ENCODE data around the gene SMC1B. TPM values are rescaled to one million over a fixed set of nuclear protein-coding genes. Genes with fewer than 3 reads are reported as not detected.

SMC1B gene
- total and polyA plus RNA-seq, 12 donors, result 0.05 TPM; not detected in 11

DNA sequence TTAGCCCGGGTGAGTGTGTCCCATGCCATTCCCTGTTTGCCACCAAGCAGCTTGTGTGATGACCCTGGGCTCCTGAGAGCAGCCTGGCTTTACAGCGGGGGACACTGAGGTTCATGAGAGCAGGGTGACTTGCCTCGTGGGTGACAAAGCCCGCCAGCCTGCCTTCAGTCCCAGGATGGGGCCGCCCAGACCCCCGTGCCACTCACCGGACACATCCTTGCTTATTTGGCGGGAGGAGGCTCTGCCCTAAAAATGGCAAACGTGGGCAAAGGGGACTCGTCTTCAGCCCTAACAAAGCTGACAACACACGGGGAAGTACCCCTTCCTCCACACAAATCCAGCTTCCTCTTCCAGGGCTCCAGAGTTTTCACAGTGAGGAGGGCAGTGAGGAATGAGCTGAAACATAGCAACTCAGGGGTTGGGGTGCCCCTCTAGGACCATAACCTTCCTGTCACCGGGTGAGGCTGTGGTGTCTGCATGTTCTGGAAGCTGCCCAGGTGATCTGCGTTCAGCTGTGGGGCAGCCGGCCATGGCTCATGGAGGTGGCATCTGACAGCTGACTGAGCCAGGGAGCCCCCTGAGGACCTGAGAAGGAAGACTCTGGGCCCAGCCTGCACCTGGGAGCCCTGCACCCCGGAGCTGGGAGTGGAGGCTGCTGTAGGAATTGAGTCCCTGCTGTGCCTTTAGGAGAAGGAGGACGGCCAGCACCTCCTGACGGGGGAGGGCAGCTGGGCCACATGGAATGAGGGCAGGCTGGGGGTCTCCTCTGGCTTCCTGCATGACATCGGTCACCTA is 16.8 kb upstream of the SMC1B start:
- ATAC-seq (no peak), DNase-seq (no peak)
- intact Hi-C loops (cut with DNase I), result loop anchor here in 4 of 10 donors (1.0 to 10.0 kb wide), 4 partner anchors 14 to 325 kb away; no protein-coding TSS in a partner anchor
- Histone ChIP-seq H3K36me3 (no peaks in the 10 kb centered on the region), H3K27ac (no peak overlapping the region), H3K27me3 (peaks cover 0 to 4% (median 0%) of the 10 kb centered on the region in 7 donors), H3K4me1 (peaks cover 0 to 8% (median 2%) of the 10 kb centered on the region in 9 donors), H3K9me3 (peaks cover 0 to 8% (median 0%) of the 10 kb centered on the region in 11 donors), H3K4me3 (no peak overlapping the region)
- 78 to 81% methylated on average over 18 of the region's 18 CpGs for WGBS, 2 donors
- TF ChIP-seq, protein P1, sequence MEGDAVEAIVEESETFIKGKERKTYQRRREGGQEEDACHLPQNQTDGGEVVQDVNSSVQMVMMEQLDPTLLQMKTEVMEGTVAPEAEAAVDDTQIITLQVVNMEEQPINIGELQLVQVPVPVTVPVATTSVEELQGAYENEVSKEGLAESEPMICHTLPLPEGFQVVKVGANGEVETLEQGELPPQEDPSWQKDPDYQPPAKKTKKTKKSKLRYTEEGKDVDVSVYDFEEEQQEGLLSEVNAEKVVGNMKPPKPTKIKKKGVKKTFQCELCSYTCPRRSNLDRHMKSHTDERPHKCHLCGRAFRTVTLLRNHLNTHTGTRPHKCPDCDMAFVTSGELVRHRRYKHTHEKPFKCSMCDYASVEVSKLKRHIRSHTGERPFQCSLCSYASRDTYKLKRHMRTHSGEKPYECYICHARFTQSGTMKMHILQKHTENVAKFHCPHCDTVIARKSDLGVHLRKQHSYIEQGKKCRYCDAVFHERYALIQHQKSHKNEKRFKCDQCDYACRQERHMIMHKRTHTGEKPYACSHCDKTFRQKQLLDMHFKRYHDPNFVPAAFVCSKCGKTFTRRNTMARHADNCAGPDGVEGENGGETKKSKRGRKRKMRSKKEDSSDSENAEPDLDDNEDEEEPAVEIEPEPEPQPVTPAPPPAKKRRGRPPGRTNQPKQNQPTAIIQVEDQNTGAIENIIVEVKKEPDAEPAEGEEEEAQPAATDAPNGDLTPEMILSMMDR (IDR thresholded peaks at IDR 0.05), result no peak

DNA sequence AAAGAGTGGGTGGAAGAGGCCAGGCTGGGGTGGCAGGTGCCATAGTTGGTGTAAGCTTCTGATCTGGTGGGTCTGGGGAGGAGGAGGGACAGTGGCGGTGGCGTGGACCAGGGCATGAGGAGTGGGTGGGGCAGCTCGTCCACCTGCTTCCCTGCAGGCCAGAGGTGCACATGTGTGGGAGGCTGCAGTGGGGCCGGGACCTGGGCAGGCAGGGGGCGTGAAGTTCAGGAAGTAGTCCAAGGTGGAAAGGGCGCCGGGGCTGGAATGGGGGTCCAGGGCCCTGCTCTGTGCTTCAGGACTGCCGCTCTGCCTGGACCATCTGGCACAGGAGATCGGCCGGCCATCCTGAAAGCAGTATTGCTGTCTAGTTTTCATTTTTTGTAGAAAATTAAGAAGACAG is 16.0 kb upstream of the SMC1B start:
- intact Hi-C loops (cut with DNase I), result loop anchor here in 1 of 10 donors (1.0 kb wide), 1 partner anchor 13 kb away; no protein-coding TSS in a partner anchor
- no peaks in the 10 kb centered on the region for H3K36me3 ChIP-seq
- ATAC-seq (no peak), DNase-seq (no peak)
- H3K27ac ChIP-seq, result no peak overlapping the region
- H3K4me1 ChIP-seq, result peaks cover 0 to 3% (median 0%) of the 10 kb centered on the region in 9 donors
- H3K4me3 ChIP-seq, result no peak overlapping the region
- 90 to 91% methylated on average over 10 of the region's 10 CpGs for WGBS, 2 donors
- TF ChIP-seq, protein P1 (IDR thresholded peaks at IDR 0.05), result no peak
- H3K27me3 ChIP-seq, result peaks cover 0 to 4% (median 0%) of the 10 kb centered on the region in 7 donors
- peaks cover 0 to 8% (median 0%) of the 10 kb centered on the region in 11 donors for H3K9me3 ChIP-seq

DNA sequence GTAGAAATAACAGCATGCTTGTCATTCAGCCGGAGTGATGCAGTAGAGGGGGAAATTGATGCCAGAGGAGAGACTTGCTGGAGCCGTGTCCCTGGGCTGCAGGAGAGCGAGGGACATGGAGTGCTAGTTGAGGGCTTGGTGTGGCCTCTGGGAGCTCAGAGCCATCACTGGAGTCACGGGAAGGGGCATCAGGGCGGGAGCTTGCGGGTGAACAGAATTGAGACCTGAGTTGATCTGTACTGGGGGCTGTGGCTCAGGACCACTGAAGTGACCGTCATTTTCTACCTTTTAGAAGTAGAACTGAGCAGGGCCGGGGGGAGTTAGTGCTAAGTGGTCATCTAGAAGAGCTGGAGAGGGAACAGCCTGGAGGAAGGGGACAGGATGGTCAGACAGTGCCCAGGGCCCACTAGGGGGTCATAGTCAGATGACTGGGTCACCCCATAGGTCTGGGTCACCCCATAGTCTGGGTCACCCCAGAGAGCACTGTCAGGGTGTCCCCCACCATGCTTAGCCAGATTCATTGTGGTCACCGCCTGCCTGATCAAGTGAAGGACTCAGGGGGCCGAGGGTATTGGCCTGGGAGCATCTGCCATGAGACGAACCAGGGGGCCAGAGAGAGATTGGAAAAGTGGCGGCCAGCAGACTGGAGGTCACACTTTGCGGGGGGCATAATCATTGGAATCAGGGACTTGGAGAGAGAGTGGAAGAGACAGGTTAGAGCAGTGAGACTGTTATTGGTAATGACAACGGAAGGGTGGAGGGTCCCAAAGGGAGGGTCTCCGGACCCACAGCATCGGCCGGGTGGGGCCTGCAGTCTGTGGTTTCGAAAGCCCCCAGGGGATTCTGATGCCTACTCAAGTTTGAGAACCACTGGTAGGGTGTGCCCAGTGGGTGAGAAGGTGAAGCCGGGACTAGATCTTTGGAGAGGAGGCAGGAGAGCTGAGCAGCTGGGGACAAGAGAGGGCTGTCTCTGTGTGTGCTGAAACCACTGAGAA is 15.3 kb upstream of the SMC1B start:
- no peak for ATAC-seq
- Histone ChIP-seq H3K27me3 (peaks cover 0 to 4% (median 0%) of the 10 kb centered on the region in 7 donors), H3K27ac (no peak overlapping the region), H3K4me1 (peaks cover 0 to 9% (median 0%) of the 10 kb centered on the region in 9 donors), H3K4me3 (no peak overlapping the region), H3K9me3 (peaks cover 0 to 8% (median 0%) of the 10 kb centered on the region in 11 donors), H3K36me3 (no peaks in the 10 kb centered on the region)
- intact Hi-C loops (cut with DNase I), result loop anchor here in 1 of 10 donors (1.0 kb wide), 1 partner anchor 12 kb away; no protein-coding TSS in a partner anchor
- TF ChIP-seq, protein P1 (IDR thresholded peaks at IDR 0.05), result no peak
- DNase-seq, result no peak
- WGBS, 2 donors, result 88 to 93% methylated on average over 19 of the region's 19 CpGs

DNA sequence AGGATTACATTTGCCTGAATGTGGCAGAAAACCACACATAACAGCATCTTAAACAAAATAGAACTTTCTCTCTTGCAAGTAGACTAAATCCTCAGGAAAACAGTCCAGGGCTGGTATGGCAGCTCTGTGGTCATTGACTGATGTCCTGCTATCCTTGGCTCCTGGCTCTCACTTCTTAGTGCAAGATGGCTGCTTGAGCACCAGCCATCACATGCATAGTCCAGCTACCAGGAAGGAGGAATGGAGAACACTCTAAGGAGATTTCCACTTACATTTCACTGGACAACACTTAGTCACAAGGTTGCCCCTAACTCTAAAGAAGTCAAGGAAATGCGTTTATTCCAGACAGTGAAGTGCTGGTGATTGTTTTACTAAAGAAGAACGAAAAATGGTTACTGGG is 13.7 kb upstream of the SMC1B start:
- no peak for ATAC-seq
- intact Hi-C loops (cut with DNase I), result no loop called here
- H3K36me3 ChIP-seq, result no peaks in the 10 kb centered on the region
- no peak overlapping the region for H3K27ac ChIP-seq
- TF ChIP-seq, protein P1 (IDR thresholded peaks at IDR 0.05), result no peak
- peaks cover 0 to 8% (median 0%) of the 10 kb centered on the region in 11 donors for H3K9me3 ChIP-seq
- H3K4me3 ChIP-seq, result no peak overlapping the region
- DNase-seq, result no peak
- WGBS, 2 donors, result 69 to 76% methylated on average over 2 of the region's 2 CpGs
- H3K4me1 ChIP-seq, result peaks cover 0 to 14% (median 0%) of the 10 kb centered on the region in 9 donors
- peaks cover 0 to 4% (median 0%) of the 10 kb centered on the region in 7 donors for H3K27me3 ChIP-seq
